Measurements from ENCODE around the gene GLRA1.

Gene GLRA1

DNA sequence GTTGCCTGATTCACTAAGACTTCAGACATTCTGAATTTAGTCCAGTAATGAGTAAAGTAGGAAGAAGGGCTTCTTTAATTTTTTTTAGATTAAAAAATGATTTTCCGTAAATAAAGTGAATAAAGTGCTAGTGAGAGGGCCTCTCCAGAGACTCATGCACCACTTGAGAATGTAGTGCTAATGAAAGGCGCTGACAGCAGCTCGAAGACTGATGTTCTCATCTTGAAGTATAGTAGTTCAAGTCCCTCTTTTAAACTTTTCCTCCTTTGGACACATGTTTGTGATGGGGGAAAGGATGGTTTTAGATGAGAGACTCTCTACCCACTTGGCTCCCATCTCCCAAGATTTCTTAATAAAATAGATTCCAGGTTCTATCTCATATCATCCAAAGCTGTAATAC, 104.4 kb downstream of the GLRA1 start:
- Histone ChIP-seq H3K27ac (ENCODE audit: low read depth, low read length, severe bottlenecking) (no peak overlapping the region), H3K4me3 (ENCODE audit: extremely low read depth, insufficient read depth, low read length, poor library complexity, severe bottlenecking) (no peak overlapping the region), H3K4me1 (ENCODE audit: control insufficient read depth, insufficient read depth, low read length, poor library complexity, severe bottlenecking) (no peaks in the 10 kb centered on the region), H3K9me3 (ENCODE audit: control insufficient read depth, low read length) (no peaks in the 10 kb centered on the region), H3K36me3 (ENCODE audit: control insufficient read depth, insufficient read depth, low read length) (peaks cover 19% of the 10 kb centered on the region)
- WGBS, 2 experiments (ENCODE audit: insufficient coverage in 2 of 2), result 67 to 93% methylated on average over 2 to 3 of the region's 3 CpGs

GRCh38 chr5:151819830-151820229, 104.8 kb downstream of the GLRA1 start:
- Histone ChIP-seq H3K27ac (ENCODE audit: low read depth, low read length, severe bottlenecking) (no peak overlapping the region), H3K9me3 (ENCODE audit: control insufficient read depth, low read length) (no peaks in the 10 kb centered on the region), H3K4me3 (ENCODE audit: extremely low read depth, insufficient read depth, low read length, poor library complexity, severe bottlenecking) (no peak overlapping the region), H3K4me1 (ENCODE audit: control insufficient read depth, insufficient read depth, low read length, poor library complexity, severe bottlenecking) (no peaks in the 10 kb centered on the region), H3K36me3 (ENCODE audit: control insufficient read depth, insufficient read depth, low read length) (peaks cover 23% of the 10 kb centered on the region)

DNA sequence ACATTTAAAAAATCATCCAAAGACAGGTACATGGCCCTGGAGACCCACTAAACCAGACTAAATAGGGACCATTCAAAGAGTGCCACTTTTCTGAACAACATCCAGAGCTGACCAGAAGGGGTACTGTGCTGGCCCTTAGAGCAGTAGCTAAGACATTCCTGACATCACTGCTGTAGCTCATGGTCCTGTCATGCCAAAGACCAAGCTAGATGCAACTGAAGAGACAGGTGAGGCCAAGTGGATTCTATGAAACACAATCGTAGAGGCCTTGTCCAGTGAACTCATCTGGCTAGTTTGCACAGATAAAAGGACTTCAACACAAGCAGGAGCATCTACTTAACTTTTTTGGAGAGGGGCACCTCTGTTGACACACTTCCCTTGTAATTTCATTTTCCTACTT, 109.6 kb downstream of the GLRA1 start:
- 78 to 92% methylated on average over 1 of the region's 1 CpG for WGBS, 2 experiments (ENCODE audit: insufficient coverage in 2 of 2)
- Histone ChIP-seq H3K36me3 (ENCODE audit: control insufficient read depth, insufficient read depth, low read length) (peaks cover 66% of the 10 kb centered on the region), H3K4me3 (ENCODE audit: extremely low read depth, insufficient read depth, low read length, poor library complexity, severe bottlenecking) (no peak overlapping the region), H3K9me3 (ENCODE audit: control insufficient read depth, low read length) (no peaks in the 10 kb centered on the region), H3K4me1 (ENCODE audit: control insufficient read depth, insufficient read depth, low read length, poor library complexity, severe bottlenecking) (no peaks in the 10 kb centered on the region), H3K27ac (ENCODE audit: low read depth, low read length, severe bottlenecking) (no peak overlapping the region)

- Histone ChIP-seq H3K4me1 (ENCODE audit: control insufficient read depth, insufficient read depth, low read length, poor library complexity, severe bottlenecking) (no peaks in the 10 kb centered on the region), H3K36me3 (ENCODE audit: control insufficient read depth, insufficient read depth, low read length) (peaks cover 87% of the 10 kb centered on the region), H3K27ac (ENCODE audit: low read depth, low read length, severe bottlenecking) (no peak overlapping the region), H3K4me3 (ENCODE audit: extremely low read depth, insufficient read depth, low read length, poor library complexity, severe bottlenecking) (no peak overlapping the region), H3K9me3 (ENCODE audit: control insufficient read depth, low read length) (no peaks in the 10 kb centered on the region)
- WGBS, 2 experiments (ENCODE audit: insufficient coverage in 2 of 2), result 94% methylated on average over 2 of the region's 2 CpGs; no CpG with 5 or more reads in 1 of the 2 experiments
These were observed 111.8 kb downstream of the GLRA1 start for GRCh38 chr5:151812757-151813309.

DNA sequence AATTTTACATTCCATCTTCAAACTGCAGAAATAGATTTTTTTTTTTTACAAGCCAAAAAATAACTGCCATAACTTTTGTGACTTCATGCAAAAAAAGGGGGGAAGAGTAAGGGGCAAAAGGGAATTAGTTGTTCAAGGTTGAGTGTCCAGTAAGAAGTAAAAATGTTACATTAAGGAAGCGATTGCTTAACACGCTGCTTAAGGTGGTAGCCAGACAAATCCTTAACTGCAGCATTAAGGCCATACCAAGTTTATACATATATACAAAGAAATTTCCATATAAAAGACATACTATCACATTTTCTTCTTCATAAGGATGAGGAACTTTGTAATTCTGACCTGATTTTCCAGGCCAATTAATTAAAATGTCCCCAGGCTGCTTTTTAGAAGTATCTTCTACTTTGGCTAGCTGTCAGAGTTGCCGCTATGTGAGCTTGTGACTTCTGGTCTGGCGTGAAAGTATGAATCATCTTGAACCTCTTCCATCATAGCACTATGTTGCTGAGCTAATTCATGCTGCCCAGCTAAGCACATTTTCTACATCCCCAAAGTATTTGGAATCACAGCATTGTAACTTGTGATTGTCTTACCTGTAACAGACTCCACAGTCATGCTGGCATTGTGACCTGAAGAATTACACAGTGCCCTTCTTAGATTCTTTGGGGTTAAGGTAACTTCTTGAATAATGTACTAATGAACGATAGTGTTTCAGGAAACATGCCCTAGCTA, 112.9 kb downstream of the GLRA1 start:
- H3K27ac ChIP-seq (ENCODE audit: low read depth, low read length, severe bottlenecking), result no peak overlapping the region
- H3K4me3 ChIP-seq (ENCODE audit: extremely low read depth, insufficient read depth, low read length, poor library complexity, severe bottlenecking), result no peak overlapping the region
- H3K36me3 ChIP-seq (ENCODE audit: control insufficient read depth, insufficient read depth, low read length), result peaks cover 92% of the 10 kb centered on the region
- WGBS, 2 experiments (ENCODE audit: insufficient coverage in 2 of 2), result 97 to 100% methylated on average over 3 to 4 of the region's 5 CpGs
- H3K9me3 ChIP-seq (ENCODE audit: control insufficient read depth, low read length), result no peaks in the 10 kb centered on the region
- no peaks in the 10 kb centered on the region for H3K4me1 ChIP-seq (ENCODE audit: control insufficient read depth, insufficient read depth, low read length, poor library complexity, severe bottlenecking)

DNA sequence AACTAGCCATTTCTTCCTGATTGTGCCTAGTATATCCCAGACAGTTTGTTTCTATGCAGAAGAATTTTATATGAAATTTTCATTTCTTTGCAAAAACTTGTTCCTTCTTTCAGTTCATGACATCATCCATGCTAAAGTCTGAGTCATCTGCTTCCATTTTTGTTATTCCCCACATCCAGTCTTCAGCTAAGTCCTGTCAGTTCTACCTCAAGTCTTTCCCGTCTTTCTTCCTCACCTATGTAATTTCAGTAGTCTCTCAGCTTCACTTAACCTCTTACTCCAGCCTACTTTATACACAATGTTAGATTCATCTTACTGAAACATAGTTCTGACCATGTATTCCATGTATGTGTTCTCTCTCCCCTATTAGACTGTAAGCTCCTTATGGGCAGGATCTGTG, 113.8 kb downstream of the GLRA1 start:
- H3K36me3 ChIP-seq (ENCODE audit: control insufficient read depth, insufficient read depth, low read length), result peaks cover 92% of the 10 kb centered on the region
- no peaks in the 10 kb centered on the region for H3K9me3 ChIP-seq (ENCODE audit: control insufficient read depth, low read length)
- H3K27ac ChIP-seq (ENCODE audit: low read depth, low read length, severe bottlenecking), result no peak overlapping the region
- WGBS, 2 experiments (ENCODE audit: insufficient coverage in 2 of 2), result 93 to 100% methylated on average over 1 of the region's 1 CpG
- H3K4me3 ChIP-seq (ENCODE audit: extremely low read depth, insufficient read depth, low read length, poor library complexity, severe bottlenecking), result no peak overlapping the region
- no peaks in the 10 kb centered on the region for H3K4me1 ChIP-seq (ENCODE audit: control insufficient read depth, insufficient read depth, low read length, poor library complexity, severe bottlenecking)

- Histone ChIP-seq H3K9me3 (ENCODE audit: control insufficient read depth, low read length) (no peaks in the 10 kb centered on the region), H3K36me3 (ENCODE audit: control insufficient read depth, insufficient read depth, low read length) (peaks cover 92% of the 10 kb centered on the region), H3K4me3 (ENCODE audit: extremely low read depth, insufficient read depth, low read length, poor library complexity, severe bottlenecking) (no peak overlapping the region), H3K27ac (ENCODE audit: low read depth, low read length, severe bottlenecking) (no peak overlapping the region), H3K4me1 (ENCODE audit: control insufficient read depth, insufficient read depth, low read length, poor library complexity, severe bottlenecking) (no peaks in the 10 kb centered on the region)
- no CpG with 5 or more reads among the region's 1 CpG for WGBS, 2 experiments (ENCODE audit: insufficient coverage in 2 of 2)
These were observed 114.2 kb downstream of the GLRA1 start for GRCh38 chr5:151810449-151810848.

DNA sequence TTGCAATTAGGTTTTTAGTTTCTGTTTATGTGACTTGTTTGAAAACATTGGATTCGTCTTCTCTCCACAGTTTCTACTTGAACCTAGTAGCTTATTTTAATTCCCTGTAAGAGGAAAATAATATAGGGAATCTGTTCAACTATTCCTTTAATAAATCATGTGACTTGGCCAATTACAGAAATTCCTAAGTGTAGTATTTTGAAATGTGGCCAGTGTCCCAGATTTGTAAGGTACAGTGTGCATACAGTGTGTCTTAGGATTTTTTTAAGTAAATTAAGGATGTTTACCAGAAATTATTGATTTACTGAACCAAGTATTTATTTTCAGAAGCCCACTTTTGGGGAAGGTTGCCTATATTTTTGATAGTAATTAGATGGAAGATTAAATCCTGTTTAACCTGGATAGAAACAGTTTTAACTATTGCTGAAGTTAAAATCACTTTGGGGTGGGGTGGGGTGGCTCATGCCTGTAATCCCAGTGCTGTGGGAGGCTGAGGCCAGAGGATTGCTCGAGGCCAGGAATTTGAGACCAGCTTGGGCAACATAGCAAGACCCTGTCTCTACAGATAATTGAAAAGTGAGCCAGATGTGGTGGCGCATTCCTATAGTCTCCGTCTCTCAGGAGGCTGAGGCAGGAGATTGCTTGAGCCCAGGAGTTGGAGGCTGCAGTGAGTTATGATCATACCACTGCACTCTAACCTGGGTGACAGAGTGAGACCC, 116.0 kb downstream of the GLRA1 start:
- Histone ChIP-seq H3K36me3 (ENCODE audit: control insufficient read depth, insufficient read depth, low read length) (peaks cover 89% of the 10 kb centered on the region), H3K4me1 (ENCODE audit: control insufficient read depth, insufficient read depth, low read length, poor library complexity, severe bottlenecking) (no peaks in the 10 kb centered on the region), H3K4me3 (ENCODE audit: extremely low read depth, insufficient read depth, low read length, poor library complexity, severe bottlenecking) (no peak overlapping the region), H3K27ac (ENCODE audit: low read depth, low read length, severe bottlenecking) (no peak overlapping the region), H3K9me3 (ENCODE audit: control insufficient read depth, low read length) (no peaks in the 10 kb centered on the region)
- 93 to 97% methylated on average over 3 of the region's 4 CpGs for WGBS, 2 experiments (ENCODE audit: insufficient coverage in 2 of 2)

DNA sequence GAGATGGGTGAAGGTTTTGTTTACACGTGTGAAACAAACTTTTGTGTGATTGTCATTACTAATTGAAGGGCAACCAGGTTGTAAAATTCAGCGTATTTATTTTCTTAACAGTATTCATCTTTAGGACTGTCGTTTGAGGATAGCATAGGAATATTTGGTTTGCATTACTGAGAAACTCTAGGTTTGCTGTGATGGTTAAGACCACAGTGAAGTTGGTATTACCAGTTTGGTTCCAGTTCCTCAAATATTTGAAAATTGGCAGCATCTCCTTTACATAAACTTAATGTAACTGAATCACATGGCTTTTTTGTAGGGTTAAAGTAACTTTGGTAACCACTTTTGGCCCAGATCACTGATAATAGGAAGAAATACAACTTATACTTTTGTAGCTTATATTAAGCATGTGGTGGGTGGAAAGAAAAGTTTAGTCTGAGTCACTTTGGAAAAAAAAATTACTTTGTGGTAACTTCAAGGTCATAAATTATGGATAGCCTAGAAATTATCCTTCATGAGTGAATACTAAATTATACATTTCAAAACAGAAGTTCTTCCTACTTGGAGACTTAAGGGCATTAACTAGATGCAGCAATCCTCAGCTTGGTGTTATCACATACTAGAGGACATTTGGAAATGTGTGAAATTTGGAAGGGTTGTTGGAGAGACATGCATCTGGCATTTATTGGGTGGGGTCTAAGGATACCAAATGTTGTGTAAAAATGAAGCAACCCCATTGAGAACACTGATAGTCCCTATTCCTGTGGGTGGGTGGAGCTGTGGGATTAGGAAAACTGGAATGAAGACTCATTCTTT, 119.0 kb downstream of the GLRA1 start:
- Histone ChIP-seq H3K27ac (ENCODE audit: low read depth, low read length, severe bottlenecking) (no peak overlapping the region), H3K4me3 (ENCODE audit: extremely low read depth, insufficient read depth, low read length, poor library complexity, severe bottlenecking) (no peak overlapping the region), H3K4me1 (ENCODE audit: control insufficient read depth, insufficient read depth, low read length, poor library complexity, severe bottlenecking) (no peaks in the 10 kb centered on the region), H3K9me3 (ENCODE audit: control insufficient read depth, low read length) (no peaks in the 10 kb centered on the region), H3K36me3 (ENCODE audit: control insufficient read depth, insufficient read depth, low read length) (peaks cover 89% of the 10 kb centered on the region)
- WGBS, 2 experiments (ENCODE audit: insufficient coverage in 2 of 2), result no CpG with 5 or more reads among the region's 3 CpGs

GRCh38 chr5:151800532-151800931, 124.1 kb downstream of the GLRA1 start:
- Histone ChIP-seq H3K4me1 (ENCODE audit: control insufficient read depth, insufficient read depth, low read length, poor library complexity, severe bottlenecking) (no peaks in the 10 kb centered on the region), H3K4me3 (ENCODE audit: extremely low read depth, insufficient read depth, low read length, poor library complexity, severe bottlenecking) (no peak overlapping the region), H3K27ac (ENCODE audit: low read depth, low read length, severe bottlenecking) (no peak overlapping the region), H3K9me3 (ENCODE audit: control insufficient read depth, low read length) (no peaks in the 10 kb centered on the region), H3K36me3 (ENCODE audit: control insufficient read depth, insufficient read depth, low read length) (peaks cover 89% of the 10 kb centered on the region)
- 92 to 100% methylated on average over 2 of the region's 2 CpGs for WGBS, 2 experiments (ENCODE audit: insufficient coverage in 2 of 2)
